ENCODE results near the gene P2RY8. TPM values are rescaled to one million over a fixed set of nuclear protein-coding genes. Genes with fewer than 3 reads are reported as not detected.
A peak's percentile ranks its signal among the peaks of the same experiment; 100 is the strongest.

The P2RY8 gene
- total and polyA plus RNA-seq, 10 of the 15 experiments (the other 5 are each of a cell fraction or from before 2014, with no cell fraction given) = 2.0 to 64.4 (median 36.5) TPM

DNA sequence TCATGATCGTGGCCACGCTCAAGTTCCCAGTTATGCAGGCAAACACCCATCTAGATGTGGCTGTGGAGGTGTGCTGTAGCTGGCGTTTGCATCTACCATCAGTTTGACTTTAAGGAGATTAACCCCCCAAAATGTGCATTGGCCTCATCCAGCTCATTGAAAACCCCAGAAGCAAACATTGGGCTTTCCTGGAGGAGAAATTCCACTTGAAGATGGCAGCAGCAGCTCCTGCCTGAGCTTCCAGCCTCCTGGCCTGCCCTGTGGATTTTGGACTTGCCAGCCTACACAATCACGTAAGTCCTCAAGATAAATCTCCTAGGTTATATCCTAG is 114.9 kb downstream of the P2RY8 start (continued):
- TF ChIP-seq, protein P1, sequence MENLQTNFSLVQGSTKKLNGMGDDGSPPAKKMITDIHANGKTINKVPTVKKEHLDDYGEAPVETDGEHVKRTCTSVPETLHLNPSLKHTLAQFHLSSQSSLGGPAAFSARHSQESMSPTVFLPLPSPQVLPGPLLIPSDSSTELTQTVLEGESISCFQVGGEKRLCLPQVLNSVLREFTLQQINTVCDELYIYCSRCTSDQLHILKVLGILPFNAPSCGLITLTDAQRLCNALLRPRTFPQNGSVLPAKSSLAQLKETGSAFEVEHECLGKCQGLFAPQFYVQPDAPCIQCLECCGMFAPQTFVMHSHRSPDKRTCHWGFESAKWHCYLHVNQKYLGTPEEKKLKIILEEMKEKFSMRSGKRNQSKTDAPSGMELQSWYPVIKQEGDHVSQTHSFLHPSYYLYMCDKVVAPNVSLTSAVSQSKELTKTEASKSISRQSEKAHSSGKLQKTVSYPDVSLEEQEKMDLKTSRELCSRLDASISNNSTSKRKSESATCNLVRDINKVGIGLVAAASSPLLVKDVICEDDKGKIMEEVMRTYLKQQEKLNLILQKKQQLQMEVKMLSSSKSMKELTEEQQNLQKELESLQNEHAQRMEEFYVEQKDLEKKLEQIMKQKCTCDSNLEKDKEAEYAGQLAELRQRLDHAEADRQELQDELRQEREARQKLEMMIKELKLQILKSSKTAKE (IDR thresholded peaks at IDR 0.05; ENCODE audit: low read depth, poor library complexity, severe bottlenecking) = no peak
- TF ChIP-seq YY1 (IDR thresholded peaks at IDR 0.05; ENCODE audit: low read depth, low read length) = no peak

DNA sequence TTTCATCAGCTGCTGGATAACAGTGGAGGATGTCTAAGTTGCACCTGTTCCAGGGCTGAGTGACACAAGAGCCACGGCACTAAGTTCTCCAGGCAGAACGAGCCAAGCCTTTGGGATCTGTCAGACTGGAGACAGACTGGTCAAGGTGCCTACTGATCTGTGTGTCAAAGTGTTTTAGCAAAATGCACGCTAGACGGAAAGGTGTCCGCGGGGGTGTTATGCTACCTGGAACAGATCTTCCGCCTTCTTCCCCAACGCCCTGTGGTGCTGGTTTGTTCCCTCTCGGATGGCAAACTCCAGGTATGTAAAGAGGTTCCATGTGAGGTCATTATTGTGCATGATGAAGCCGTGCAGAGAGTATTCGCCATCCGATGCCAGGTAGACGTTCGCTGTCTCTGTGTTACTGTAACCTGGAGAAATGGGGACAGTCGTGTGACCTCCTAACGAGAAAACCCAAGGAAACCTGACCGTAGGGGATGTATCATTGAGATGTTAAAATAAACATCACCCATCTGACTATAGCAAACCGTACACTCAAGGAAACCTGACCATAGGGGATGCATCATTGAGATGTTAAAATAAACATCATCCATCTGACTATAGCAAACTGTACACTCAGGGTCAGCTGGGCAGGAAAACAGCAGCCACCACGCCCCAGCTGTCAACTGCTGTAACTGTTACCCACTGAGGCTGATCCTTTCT is 115.4 kb downstream of the P2RY8 start:
- no peaks in the 10 kb centered on the region for H3K27me3 ChIP-seq (replicated peaks in 1 of 2; ENCODE audit: control insufficient read depth in 2 of 2, insufficient read depth in 2 of 2, low read length in 1 of 2)
- TF ChIP-seq CBX5 (IDR thresholded peaks at IDR 0.05; ENCODE audit: low read depth) (peak; percentile 84; the same call in 1 of the 2 replicates), TARDBP (IDR thresholded peaks at IDR 0.05; ENCODE audit: borderline replicate concordance) (peak; percentile 16; the same call in 1 of the 2 replicates), EP300 (IDR thresholded peaks at IDR 0.05; ENCODE audit: borderline replicate concordance in 1 of 2, control insufficient read depth in 1 of 2, low read depth in 2 of 2, low read length in 2 of 2) (no peak), POLR2A (IDR thresholded peaks at IDR 0.05; ENCODE audit: low read depth, low read length) (peak; percentile 36; the same call in 1 of the 2 replicates)
- H3K9me3 ChIP-seq (replicated peaks; ENCODE audit: control insufficient read depth, insufficient read depth, low read length) = peaks cover 26% of the 10 kb centered on the region
- no peak overlapping the region for H3K27ac ChIP-seq (ENCODE audit: control insufficient read depth, insufficient read depth)
- RAD21 ChIA-PET (ENCODE audit: unreplicated experiment) = no interaction called here
- no peak overlapping the region for H3K9ac ChIP-seq (ENCODE audit: control insufficient read depth, insufficient read depth, low read length)
- no peaks in the 10 kb centered on the region for H4K20me1 ChIP-seq (ENCODE audit: control insufficient read depth, insufficient read depth)
- H3K4me1 ChIP-seq (ENCODE audit: control insufficient read depth, insufficient read depth, low read length) = no peaks in the 10 kb centered on the region
- DNase-seq (ENCODE audit: low read depth, low spot score) (no peak), FAIRE-seq (no peak), ATAC-seq (no peak)
- no peaks in the 10 kb centered on the region for H3K79me2 ChIP-seq (ENCODE audit: control insufficient read depth, insufficient read depth, low read length)
- no peak overlapping the region for H3K4me2 ChIP-seq (ENCODE audit: control insufficient read depth, insufficient read depth)
- in situ Hi-C loops (cut with MboI) = no loop called here
- 95% methylated on average over 19 of the region's 19 CpGs for WGBS (ENCODE audit: insufficient coverage, insufficient replicate concordance, low lambda C conversion rate, missing lambda C conversion rate)
- CTCF ChIA-PET = no interaction called here
- SMC1A ChIA-PET (ENCODE audit: uncharacterized antibody, unreplicated experiment) = no interaction called here
- no peak overlapping the region for H2AFZ ChIP-seq (ENCODE audit: control insufficient read depth, low read depth, low read length)
- intact Hi-C loops (cut with micrococcal nuclease; ENCODE audit: unreplicated experiment) = no loop called here
- POLR2A ChIA-PET = no interaction called here
- H3K36me3 ChIP-seq (ENCODE audit: control insufficient read depth in 2 of 2, insufficient read depth in 2 of 2, low read length in 1 of 2) = peaks cover 28 to 38% of the 10 kb centered on the region in 2 experiments
- no peak overlapping the region for H3K4me3 ChIP-seq
- BruUV-seq (replicated peaks) = no TSS peak
